CD14-positive monocyte (primary cell): ENCODE data around the gene AFG1L. TPM values are rescaled to one million over a fixed set of nuclear protein-coding genes. Genes with fewer than 3 reads are reported as not detected.
"Not testable (repeated sequence)": the region's sequence is repeated elsewhere in the genome, so short reads cannot be mapped to it uniquely, and the experiment has no call there.

Experiments used
- DNase-seq, 3 donors: peaks; one replicate each; pipeline ENCODE4 v3.0.0-alpha.2; 2011 to 2022
- H2AFZ ChIP-seq: 2 replicates; pipeline ENCODE4 v1.6.0; 2012; ENCODE audit warnings: mild to moderate bottlenecking, low read depth, low read length, inconsistent platforms; ENCODE audit not compliant: insufficient read depth, poor library complexity, severe bottlenecking
- H3K27ac ChIP-seq, 2 donors: 1 replicate in 1 of 2; 2 replicates in 1 of 2; pipeline ENCODE4 v1.5.1; 2012 to 2013; ENCODE audit warnings: low read length in 2 of 2, control low read depth in 1 of 2, inconsistent platforms in 1 of 2, low read depth in 1 of 2, mild to moderate bottlenecking in 1 of 2
- H3K27me3 ChIP-seq, 2 donors: one replicate each; pipeline versions ENCODE4 v1.6.0 to v1.6.1; 2011 to 2013; ENCODE audit warnings: low read length in 2 of 2; ENCODE audit not compliant: control insufficient read depth in 2 of 2, insufficient read depth in 2 of 2
- H3K36me3 ChIP-seq, 2 donors: replicated peaks in 1 of 2; 1 replicate in 1 of 2; 2 replicates in 1 of 2; pipeline versions ENCODE4 v1.5.1 to v1.6.1; 2012 to 2013; ENCODE audit warnings: low read length in 2 of 2, control low read depth in 1 of 2, inconsistent platforms in 1 of 2, mild to moderate bottlenecking in 1 of 2; ENCODE audit not compliant: insufficient read depth in 2 of 2, control insufficient read depth in 1 of 2
- H3K4me1 ChIP-seq, 2 donors: 1 replicate in 1 of 2; 2 replicates in 1 of 2; pipeline versions ENCODE4 v1.5.1 to v1.6.1; 2012 to 2013; ENCODE audit warnings: low read length in 2 of 2, control low read depth in 1 of 2, inconsistent platforms in 1 of 2, mild to moderate bottlenecking in 1 of 2, moderate library complexity in 1 of 2; ENCODE audit not compliant: insufficient read depth in 2 of 2, control insufficient read depth in 1 of 2
- H3K4me2 ChIP-seq: replicated peaks from 2 replicates; pipeline ENCODE3; 2012; ENCODE audit warnings: low read length, moderate library complexity, mild to moderate bottlenecking; ENCODE audit not compliant: poor library complexity, severe bottlenecking; ENCODE audit errors: extremely low read depth
- H3K4me3 ChIP-seq, 3 experiments: fragments of 200-600 bp in 1 of 3; sonication (generic) in 1 of 3; replicated peaks in 1 of 3; 1 replicate in 2 of 3; 2 replicates in 1 of 3; pipeline ENCODE4 v1.5.1; 2011 to 2013; ENCODE audit warnings: low read length in 3 of 3, mild to moderate bottlenecking in 3 of 3, control low read depth in 2 of 3, low read depth in 2 of 3, inconsistent platforms in 1 of 3, moderate library complexity in 1 of 3
- H3K79me2 ChIP-seq: 2 replicates; pipeline ENCODE4 v1.6.0; 2012; ENCODE audit warnings: mild to moderate bottlenecking, control low read depth, inconsistent platforms, low read length, moderate library complexity; ENCODE audit not compliant: insufficient read depth
- H3K9ac ChIP-seq: 2 replicates; pipeline ENCODE4 v1.6.0; 2017; ENCODE audit warnings: low read length, mild to moderate bottlenecking; ENCODE audit not compliant: insufficient read depth, poor library complexity, severe bottlenecking
- H3K9me3 ChIP-seq, 2 donors: replicated peaks in 1 of 2; 1 replicate in 1 of 2; 2 replicates in 1 of 2; pipeline versions ENCODE4 v1.5.1 to v1.6.1; 2012 to 2013; ENCODE audit warnings: low read length in 2 of 2, control low read depth in 1 of 2; ENCODE audit not compliant: control insufficient read depth in 1 of 2, insufficient read depth in 1 of 2
- H4K20me1 ChIP-seq: 2 replicates; pipeline ENCODE4 v1.6.0; 2012; ENCODE audit warnings: mild to moderate bottlenecking, low read length, control low read depth, moderate library complexity; ENCODE audit not compliant: insufficient read depth
- H3K27ac Mint-ChIP-seq, 7 donors: one replicate each; pipeline ENCODE4 v1.8.0; 2020; ENCODE audit warnings: mild to moderate bottlenecking in 7 of 7, mixed read lengths in 7 of 7, moderate library complexity in 6 of 7, inconsistent platforms in 2 of 7
- H3K27me3 Mint-ChIP-seq, 3 donors: one replicate each; pipeline ENCODE4 v1.8.0; 2021 to 2022; ENCODE audit warnings: low read depth in 3 of 3, mild to moderate bottlenecking in 3 of 3, mixed read lengths in 3 of 3, moderate library complexity in 3 of 3, inconsistent platforms in 1 of 3
- H3K36me3 Mint-ChIP-seq, 2 donors: one replicate each; pipeline ENCODE4 v1.8.0; 2020; ENCODE audit warnings: mixed read lengths in 2 of 2, inconsistent platforms in 1 of 2, mild to moderate bottlenecking in 1 of 2
- H3K4me1 Mint-ChIP-seq: one replicate; pipeline ENCODE4 v1.8.0; 2020; ENCODE audit warnings: mild to moderate bottlenecking, mixed read lengths
- H3K4me3 Mint-ChIP-seq, 2 donors: one replicate each; pipeline ENCODE4 v1.8.0; 2020; ENCODE audit warnings: mild to moderate bottlenecking in 2 of 2, mixed read lengths in 2 of 2, moderate library complexity in 1 of 2
- H3K9me3 Mint-ChIP-seq, 7 donors: one replicate each; pipeline ENCODE4 v1.8.0; 2020 to 2022; ENCODE audit warnings: mixed read lengths in 7 of 7, mild to moderate bottlenecking in 6 of 7, moderate library complexity in 6 of 7, inconsistent platforms in 2 of 7
- WGBS: methylation state at CpG from one replicate; pipeline ENCODE4 v1.1.5; 2013; ENCODE audit warnings: missing lambda C conversion rate; ENCODE audit not compliant: insufficient coverage; 5-methylcytosine and 5-hydroxymethylcytosine counted together
- intact Hi-C, 2 donors: fragments of 100-400 bp; cut with micrococcal nuclease; formaldehyde crosslinking; loops; one replicate each; pipeline versions ENCODE4 v1.15.0 to v1.15.1; 2023
- polyA plus RNA-seq, 3 donors: library from polyadenylated mRNA; depleted of rRNA in 1 of 3; unstranded in 2 of 3; stranded (reverse) in 1 of 3; fragments of 300-500 nt in 2 of 3; fragments of >200 nt in 1 of 3; fragmentation: Illumina TruSeq in 2 of 3; gene quantifications; 1 replicate in 2 of 3; 2 replicates in 1 of 3; pipeline ENCODE4 v1.2.3, GENCODE V29; 2012 to 2021
- TF ChIP-seq, protein P1 (sequence below): fragments of 200-600 bp; IDR thresholded peaks from one replicate; pipeline ENCODE4 v1.8.0; 2022; ENCODE audit warnings: antibody characterized with exemption, mild to moderate bottlenecking

AFG1L gene
- polyA plus RNA-seq, 3 donors: 0.95 to 2.8 (median 2.7) TPM

DNA sequence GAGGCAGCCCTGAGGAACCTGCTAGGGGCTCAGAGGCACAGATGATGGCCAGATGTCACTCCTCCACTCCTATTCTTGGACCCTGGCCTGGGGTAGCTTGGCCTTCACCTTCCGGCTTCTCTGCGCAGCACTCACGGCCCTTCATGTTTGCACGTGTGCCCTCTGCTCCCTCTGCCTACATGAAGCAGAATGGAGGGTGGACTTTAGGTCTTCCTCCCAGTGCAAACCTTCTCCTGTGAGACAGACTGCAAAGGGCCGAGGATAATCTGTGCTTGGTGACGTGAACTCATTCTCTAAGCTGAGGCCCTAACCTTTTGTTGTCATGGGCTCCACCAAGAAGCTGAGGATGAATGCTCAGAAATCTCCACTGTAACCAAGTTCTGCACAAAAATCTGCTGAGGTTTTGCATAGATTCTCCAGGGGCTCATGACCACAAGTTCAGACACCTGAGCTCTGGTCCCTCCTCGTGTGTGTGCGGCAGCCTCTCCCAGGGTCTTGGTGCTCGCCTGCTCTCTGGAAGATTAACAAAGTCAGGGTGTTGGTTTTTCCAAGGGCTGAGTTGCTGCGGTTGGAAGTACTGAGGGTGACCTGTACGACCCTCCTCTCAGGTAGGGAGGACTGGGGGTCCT lies 240.4 kb downstream of the AFG1L start:
- H3K9me3 ChIP-seq: no peaks in the 10 kb centered on the region
- Mint-ChIP-seq H3K27me3 (peaks cover 0 to 4% (median 1%) of the 10 kb centered on the region in 3 donors), H3K36me3 (no peaks in the 10 kb centered on the region), H3K27ac (peak overlapping the region in 1 of 7 donors; percentile 1), H3K4me3 (no peak overlapping the region), H3K4me1 (peaks cover 6% of the 10 kb centered on the region), H3K9me3 (peaks cover 0 to 4% (median 1%) of the 10 kb centered on the region in 7 donors)
- H3K4me3 ChIP-seq: no peak overlapping the region
- no peak overlapping the region for H2AFZ ChIP-seq
- TF ChIP-seq, protein P1, sequence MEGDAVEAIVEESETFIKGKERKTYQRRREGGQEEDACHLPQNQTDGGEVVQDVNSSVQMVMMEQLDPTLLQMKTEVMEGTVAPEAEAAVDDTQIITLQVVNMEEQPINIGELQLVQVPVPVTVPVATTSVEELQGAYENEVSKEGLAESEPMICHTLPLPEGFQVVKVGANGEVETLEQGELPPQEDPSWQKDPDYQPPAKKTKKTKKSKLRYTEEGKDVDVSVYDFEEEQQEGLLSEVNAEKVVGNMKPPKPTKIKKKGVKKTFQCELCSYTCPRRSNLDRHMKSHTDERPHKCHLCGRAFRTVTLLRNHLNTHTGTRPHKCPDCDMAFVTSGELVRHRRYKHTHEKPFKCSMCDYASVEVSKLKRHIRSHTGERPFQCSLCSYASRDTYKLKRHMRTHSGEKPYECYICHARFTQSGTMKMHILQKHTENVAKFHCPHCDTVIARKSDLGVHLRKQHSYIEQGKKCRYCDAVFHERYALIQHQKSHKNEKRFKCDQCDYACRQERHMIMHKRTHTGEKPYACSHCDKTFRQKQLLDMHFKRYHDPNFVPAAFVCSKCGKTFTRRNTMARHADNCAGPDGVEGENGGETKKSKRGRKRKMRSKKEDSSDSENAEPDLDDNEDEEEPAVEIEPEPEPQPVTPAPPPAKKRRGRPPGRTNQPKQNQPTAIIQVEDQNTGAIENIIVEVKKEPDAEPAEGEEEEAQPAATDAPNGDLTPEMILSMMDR: no peak
- no peaks in the 10 kb centered on the region for H3K27me3 ChIP-seq
- no peaks in the 10 kb centered on the region for H3K79me2 ChIP-seq
- intact Hi-C loops: no loop called here
- DNase-seq: no peak
- H3K27ac ChIP-seq: no peak overlapping the region
- no peak overlapping the region for H3K9ac ChIP-seq
- no peak overlapping the region for H3K4me2 ChIP-seq
- H3K4me1 ChIP-seq: no peaks in the 10 kb centered on the region
- H3K36me3 ChIP-seq: no peaks in the 10 kb centered on the region
- H4K20me1 ChIP-seq: no peaks in the 10 kb centered on the region
- 97% methylated on average over 11 of the region's 11 CpGs for WGBS

DNA sequence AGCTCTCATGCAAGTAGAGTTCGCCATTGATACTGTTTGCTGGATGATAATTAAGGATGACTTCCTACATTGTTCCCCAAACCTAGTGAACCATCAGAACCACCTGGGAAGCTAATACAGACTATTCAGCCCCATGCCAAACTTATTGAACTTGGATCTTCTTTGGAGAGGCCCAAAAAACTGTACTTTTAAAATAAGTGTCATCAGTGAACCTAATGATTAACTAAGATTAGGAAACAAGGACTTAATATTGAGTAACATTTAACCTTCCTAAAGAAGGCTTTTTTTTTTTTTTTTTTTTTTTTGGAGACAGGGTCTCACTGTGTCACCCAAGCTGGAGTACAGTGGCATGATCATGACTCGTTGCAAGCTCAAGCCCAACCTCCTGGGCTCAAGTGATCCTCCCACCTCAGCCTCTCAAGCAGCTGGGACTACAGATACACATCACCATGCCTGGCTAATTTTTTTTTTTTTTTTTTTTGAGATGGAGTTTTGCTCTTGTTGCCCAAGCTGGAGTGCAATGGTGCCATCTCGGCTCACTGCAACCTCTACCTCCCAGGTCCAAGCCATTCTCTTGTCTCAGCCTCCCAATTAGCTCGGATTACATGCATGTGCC lies 241.2 kb downstream of the AFG1L start:
- H3K79me2 ChIP-seq, H3K4me2 ChIP-seq, H3K4me3 ChIP-seq, H3K9me3 Mint-ChIP-seq, intact Hi-C loops, H3K27ac ChIP-seq, H3K27me3 Mint-ChIP-seq, H3K4me1 ChIP-seq, H4K20me1 ChIP-seq, H3K27ac Mint-ChIP-seq, H2AFZ ChIP-seq, H3K9me3 ChIP-seq, H3K9ac ChIP-seq, H3K4me1 Mint-ChIP-seq, H3K4me3 Mint-ChIP-seq, H3K36me3 ChIP-seq, H3K36me3 Mint-ChIP-seq, H3K27me3 ChIP-seq: not testable (repeated sequence)
- no CpG with 5 or more reads among the region's 4 CpGs for WGBS
- peak in 1 of 3 donors; percentile 37 for DNase-seq
